Heart left ventricle (tissue), 16 donors: ENCODE results near the gene KRT3. TPM values are rescaled to one million over a fixed set of nuclear protein-coding genes. Genes with fewer than 3 reads are reported as not detected.

Source experiments
- ATAC-seq, 4 donors: fragments of 200-7000 bp; cut with Tn5 transposase; one replicate each; pipeline ENCODE4 v1.9.1; 2020 to 2022; ENCODE audit warnings: moderate library complexity in 4 of 4, mild to moderate bottlenecking in 3 of 4, moderate number of reproducible peaks in 1 of 4
- DNase-seq, 5 donors: peaks; one replicate each; pipeline ENCODE4 v3.0.0-alpha.2; 2020
- H3K27ac ChIP-seq, 12 donors: fragments of 200-600 bp; sonication (generic) in 4 of 12; one replicate each; pipeline versions ENCODE4 v1.5.0 to v1.8.0; 2016 to 2022; ENCODE audit warnings: mild to moderate bottlenecking in 2 of 12
- H3K27me3 ChIP-seq, 9 donors: fragments of 200-600 bp; sonication (generic) in 2 of 9; one replicate each; pipeline versions ENCODE4 v1.5.1 to v1.8.0; 2016 to 2022; ENCODE audit warnings: mild to moderate bottlenecking in 3 of 9
- H3K36me3 ChIP-seq, 9 donors: fragments of 200-600 bp; sonication (generic) in 2 of 9; one replicate each; pipeline versions ENCODE4 v1.5.0 to v1.8.0; 2018 to 2022; ENCODE audit warnings: mild to moderate bottlenecking in 2 of 9
- H3K4me1 ChIP-seq, 12 donors: fragments of 200-600 bp; sonication (generic) in 4 of 12; one replicate each; pipeline versions ENCODE4 v1.5.0 to v1.8.0; 2016 to 2022; ENCODE audit warnings: mild to moderate bottlenecking in 3 of 12
- H3K4me3 ChIP-seq, 12 donors: fragments of 200-600 bp; sonication (generic) in 4 of 12; one replicate each; pipeline versions ENCODE4 v1.5.0 to v1.8.0; 2017 to 2022; ENCODE audit warnings: mild to moderate bottlenecking in 9 of 12, moderate library complexity in 4 of 12
- H3K9me3 ChIP-seq, 12 donors: fragments of 200-600 bp; sonication (generic) in 4 of 12; one replicate each; pipeline versions ENCODE4 v1.5.0 to v1.8.0; 2016 to 2022; ENCODE audit warnings: mild to moderate bottlenecking in 1 of 12
- CTCF ChIP-seq, 12 donors: fragments of 200-600 bp; sonication (generic) in 4 of 12; IDR thresholded peaks; one replicate each; pipeline versions ENCODE4 v1.5.0 to v1.8.0; 2018 to 2022; ENCODE audit warnings: antibody characterized with exemption in 12 of 12, mild to moderate bottlenecking in 5 of 12
- POLR2A ChIP-seq, 2 donors: fragments of 450-650 bp; IDR thresholded peaks; one replicate each; pipeline ENCODE4 v1.6.1; 2017; ENCODE audit warnings: antibody characterized with exemption in 2 of 2, mild to moderate bottlenecking in 2 of 2, moderate library complexity in 2 of 2
- WGBS, 4 donors: extraction: QIAGEN DNeasy Blood & Tissue Kit in 2 of 4; methylation state at CpG; one replicate each; pipeline versions ENCODE4 v1.1.5 to v1.1.7; 2013 to 2018; 5-methylcytosine and 5-hydroxymethylcytosine counted together
- intact Hi-C, 10 donors: fragments of 100-400 bp; cut with DNase I; formaldehyde crosslinking; loops; one replicate each; pipeline versions ENCODE4 v1.11.1 to v1.14.2; 2022
- polyA plus RNA-seq, 2 donors: library from polyadenylated mRNA; stranded (reverse); fragments of 200-250 nt; gene quantifications; one replicate each; pipeline ENCODE4 v1.2.3, GENCODE V29; 2013
- total RNA-seq, 9 donors: library from RNA; depleted of rRNA in 2 of 9; stranded (reverse); fragments of >200 nt in 2 of 9; fragmentation: NEBNext Ultra II Directional in 3 of 9; extraction: Animal tissue kit (Norgen Biotek cat#: 25700) in 3 of 9; gene quantifications; one replicate each; pipeline versions ENCODE4 v1.1.0 to v1.2.4, GENCODE V29; 2016 to 2023
- donor health status: ischemic (EF 13 %, LVEDD 7.1; RV severe dilation, severe dysfunction).
- donor health status: healthy with polysubstance abuse.
- donor health status: DM: no; HTN: yes; CAD: no.
- donor health status: DM: no; HTN: no; CAD: no.
- donor health status: ischemic (EF 25% LVEDD 6.9; RV normal size, moderate dysfunction).
- donor health status: ischemic (EF 25% LVEDD 5.7; RV mildly dilated, moderate dysfunction).
- donor health status: healthy.
- donor health status: DM: yes; HTN: yes; CAD: no.
- donor health status: ischemic (EF 35%, LVEDD 5.7; RV mildly dilated, moderate dysfunction).
- donor health status: nonischemic (EF 11% LVEDD 7.7; RV severe dilation, severe dysfunction).
- donor health status: DM: yes; HTN: yes; CAD: no.
- donor health status: PGD.
- donor health status: ischemic (EF 29% LVEDD 5.4; RV normal size, mild dysfunction).
- donor health status: nonischemic (EF 23%, LVEDD 6.1; RV moderate dilation, normal function).

The KRT3 gene
- total and polyA plus RNA-seq, 11 donors = not detected

GRCh38 chr12:52835271-52836041, 39.5 kb upstream of the KRT3 start:
- H3K9me3 ChIP-seq = no peaks in the 10 kb centered on the region
- H3K4me1 ChIP-seq = no peaks in the 10 kb centered on the region
- no peaks in the 10 kb centered on the region for H3K36me3 ChIP-seq
- peaks cover 0 to 34% (median 0%) of the 10 kb centered on the region in 9 donors for H3K27me3 ChIP-seq
- no peak for TF ChIP-seq POLR2A (IDR thresholded peaks at IDR 0.05)
- ATAC-seq (no peak), DNase-seq (no peak)
- no peak overlapping the region for H3K27ac ChIP-seq
- intact Hi-C loops = no loop called here
- 65 to 81% (median 76%) methylated on average over 14 to 15 of the region's 15 CpGs for WGBS, 4 donors
- H3K4me3 ChIP-seq = no peak overlapping the region

GRCh38 chr12:52834727-52835001, 38.7 kb upstream of the KRT3 start:
- intact Hi-C loops = no loop called here
- DNase-seq (no peak), ATAC-seq (no peak)
- Histone ChIP-seq H3K27me3 (peaks cover 0 to 32% (median 0%) of the 10 kb centered on the region in 9 donors), H3K27ac (no peak overlapping the region), H3K36me3 (no peaks in the 10 kb centered on the region), H3K4me1 (no peaks in the 10 kb centered on the region), H3K9me3 (no peaks in the 10 kb centered on the region), H3K4me3 (no peak overlapping the region)
- WGBS, 4 donors = 66 to 73% (median 70%) methylated on average over 4 of the region's 4 CpGs; no CpG with 5 or more reads in 1 of the 4 donors
- TF ChIP-seq CTCF (IDR thresholded peaks at IDR 0.05) = no peak
- no peak for TF ChIP-seq POLR2A (IDR thresholded peaks at IDR 0.05)

GRCh38 chr12:52833922-52834726, 38.2 kb upstream of the KRT3 start, which contains the start of gene KRT79:
KRT79 (minus strand) TSS chr12:52834311; CDS start chr12:52834260, 51 bp downstream.
- no peaks in the 10 kb centered on the region for H3K9me3 ChIP-seq
- H3K36me3 ChIP-seq = no peaks in the 10 kb centered on the region
- peaks cover 0 to 27% (median 0%) of the 10 kb centered on the region in 9 donors for H3K27me3 ChIP-seq
- WGBS, 4 donors = 81 to 87% (median 83%) methylated on average over 14 to 22 of the region's 22 CpGs
- no peak within 1 kb of the TSS for H3K4me3 ChIP-seq
- TF ChIP-seq POLR2A (IDR thresholded peaks at IDR 0.05) (no peak), CTCF (IDR thresholded peaks at IDR 0.05) (no peak)
- intact Hi-C loops = no loop called here
- H3K27ac ChIP-seq = no peak within 1 kb of the TSS
- ATAC-seq = no peak
- H3K4me1 ChIP-seq = no peaks in the 10 kb centered on the region
- no peak for DNase-seq

GRCh38 chr12:52832985-52833905, 37.3 kb upstream of the KRT3 start:
- H3K4me3 ChIP-seq = no peak overlapping the region
- 91 to 94% (median 92%) methylated on average over 16 to 20 of the region's 20 CpGs for WGBS, 4 donors
- ATAC-seq (no peak), DNase-seq (no peak)
- intact Hi-C loops = no loop called here
- H3K27ac ChIP-seq = no peak overlapping the region
- H3K27me3 ChIP-seq = peaks cover 0 to 19% (median 0%) of the 10 kb centered on the region in 9 donors
- H3K4me1 ChIP-seq = no peaks in the 10 kb centered on the region
- TF ChIP-seq CTCF (IDR thresholded peaks at IDR 0.05) (no peak), POLR2A (IDR thresholded peaks at IDR 0.05) (no peak)
- no peaks in the 10 kb centered on the region for H3K36me3 ChIP-seq
- H3K9me3 ChIP-seq = no peaks in the 10 kb centered on the region
